Stimulated activated CD8-positive, alpha-beta memory T cell treated with anti-CD3 and anti-CD28 coated beads, Interleukin-7, amount 100 ng/mL, for 24 hours (primary cell): Measurements from ENCODE around the gene KDM6A.
"Not testable (repeated sequence)": the region's sequence is repeated elsewhere in the genome, so short reads cannot be mapped to it uniquely, and the experiment has no call there.

Source experiments
- DNase-seq: peaks from one replicate; pipeline ENCODE4 v3.0.0-alpha.2; 2020; ENCODE audit warnings: low read depth

Gene KDM6A

GRCh38 chrX:45083314-45083713 lies 210.3 kb downstream of the KDM6A start:
- DNase-seq, result no peak

- DNase-seq, result no peak
These were observed 237.5 kb downstream of the KDM6A start for GRCh38 chrX:45110494-45110893.

GRCh38 chrX:45126158-45126557 lies 253.2 kb downstream of the KDM6A start:
- no peak for DNase-seq

- DNase-seq, result no peak
These were observed 256.0 kb downstream of the KDM6A start for GRCh38 chrX:45128896-45129454.

- no peak for DNase-seq
These were observed 260.5 kb downstream of the KDM6A start for GRCh38 chrX:45133465-45133864.

- DNase-seq, result no peak
These were observed 261.3 kb downstream of the KDM6A start for GRCh38 chrX:45134315-45134731.

- no peak for DNase-seq
These were observed 261.8 kb downstream of the KDM6A start for GRCh38 chrX:45134775-45135174.

GRCh38 chrX:45135391-45136075 lies 262.5 kb downstream of the KDM6A start:
- not testable (repeated sequence) for DNase-seq

GRCh38 chrX:45137531-45137930 lies 264.5 kb downstream of the KDM6A start:
- no peak for DNase-seq

GRCh38 chrX:45138525-45138924 lies 265.5 kb downstream of the KDM6A start:
- DNase-seq, result no peak

GRCh38 chrX:45140812-45141211 lies 267.8 kb downstream of the KDM6A start:
- DNase-seq, result no peak

- DNase-seq, result no peak
These were observed 269.2 kb downstream of the KDM6A start for GRCh38 chrX:45142185-45142584.

- no peak for DNase-seq
These were observed 270.5 kb downstream of the KDM6A start for GRCh38 chrX:45143455-45143854.

- DNase-seq, result no peak
These were observed 272.7 kb downstream of the KDM6A start for GRCh38 chrX:45145492-45146215.

- no peak for DNase-seq
These were observed 277.8 kb downstream of the KDM6A start for GRCh38 chrX:45150821-45151220.

GRCh38 chrX:45154033-45154360 lies 281.0 kb downstream of the KDM6A start:
- DNase-seq, result no peak

GRCh38 chrX:45154462-45154861 lies 281.5 kb downstream of the KDM6A start:
- no peak for DNase-seq

- no peak for DNase-seq
These were observed 284.7 kb downstream of the KDM6A start for GRCh38 chrX:45157647-45158046.
